Mesothelial cell of epicardium (in vitro differentiated cells): ENCODE data around the gene ZBTB44. TPM values are rescaled to one million over a fixed set of nuclear protein-coding genes. Genes with fewer than 3 reads are reported as not detected.
"Not testable (repeated sequence)": the region's sequence is repeated elsewhere in the genome, so short reads cannot be mapped to it uniquely, and the experiment has no call there.

Source experiments
- DNase-seq, 2 experiments: peaks; one replicate each; pipeline ENCODE4 v3.0.0; 2021; ENCODE audit warnings: low spot score in 2 of 2; ENCODE audit not compliant: unreplicated experiment in 2 of 2
- H3K27ac Mint-ChIP-seq: 2 replicates; pipeline ENCODE4 v1.8.0; 2021; ENCODE audit warnings: mixed read lengths
- H3K27me3 Mint-ChIP-seq: 2 replicates; pipeline ENCODE4 v1.8.0; 2021; ENCODE audit warnings: low read depth, mixed read lengths
- H3K36me3 Mint-ChIP-seq: 2 replicates; pipeline ENCODE4 v1.8.0; 2021; ENCODE audit warnings: mixed read lengths
- H3K4me1 Mint-ChIP-seq: 2 replicates; pipeline ENCODE4 v1.8.0; 2021; ENCODE audit warnings: mixed read lengths
- H3K4me3 Mint-ChIP-seq: 2 replicates; pipeline ENCODE4 v1.8.0; 2021; ENCODE audit warnings: mild to moderate bottlenecking, moderate library complexity, mixed read lengths
- H3K9me3 Mint-ChIP-seq: 2 replicates; pipeline ENCODE4 v1.8.0; 2021; ENCODE audit warnings: mixed read lengths
- CTCF ChIP-seq: fragments of 200-600 bp; sonication (generic); IDR thresholded peaks from one replicate; pipeline ENCODE4 v1.5.0; 2021; ENCODE audit warnings: antibody characterized with exemption; ENCODE audit not compliant: unreplicated experiment
- total RNA-seq: library from RNA; stranded (reverse); gene quantifications from 3 replicates; pipeline ENCODE4 v1.2.1, GENCODE V29; 2021

ZBTB44 gene
- total RNA-seq, 1 donor from 2014 or later = 58.8 TPM

DNA sequence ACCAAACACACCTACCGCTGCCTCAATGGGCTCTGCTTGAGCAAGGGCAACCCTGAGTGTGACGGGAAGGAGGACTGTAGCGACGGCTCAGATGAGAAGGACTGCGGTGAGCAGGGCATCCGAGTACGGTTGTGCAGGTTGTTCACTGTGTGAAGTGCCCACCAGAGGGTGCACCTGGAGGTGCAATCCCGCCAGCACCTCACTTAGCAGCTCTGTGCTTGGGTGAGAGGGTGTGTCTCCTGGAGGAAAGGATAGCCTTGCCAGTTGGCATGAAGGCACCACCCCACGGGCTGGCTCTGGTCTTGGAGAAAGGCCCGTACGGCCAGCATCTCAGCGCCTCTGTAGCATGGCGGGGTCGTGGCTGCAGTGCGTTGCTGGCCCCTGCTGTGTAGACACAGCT lies 115.8 kb downstream of the ZBTB44 start:
- no peak for DNase-seq
- Mint-ChIP-seq H3K27me3 (no peaks in the 10 kb centered on the region), H3K4me3 (no peak overlapping the region), H3K9me3 (peaks cover 6% of the 10 kb centered on the region), H3K36me3 (peaks cover 18% of the 10 kb centered on the region), H3K27ac (no peak overlapping the region), H3K4me1 (no peaks in the 10 kb centered on the region)
- no peak for TF ChIP-seq CTCF

DNA sequence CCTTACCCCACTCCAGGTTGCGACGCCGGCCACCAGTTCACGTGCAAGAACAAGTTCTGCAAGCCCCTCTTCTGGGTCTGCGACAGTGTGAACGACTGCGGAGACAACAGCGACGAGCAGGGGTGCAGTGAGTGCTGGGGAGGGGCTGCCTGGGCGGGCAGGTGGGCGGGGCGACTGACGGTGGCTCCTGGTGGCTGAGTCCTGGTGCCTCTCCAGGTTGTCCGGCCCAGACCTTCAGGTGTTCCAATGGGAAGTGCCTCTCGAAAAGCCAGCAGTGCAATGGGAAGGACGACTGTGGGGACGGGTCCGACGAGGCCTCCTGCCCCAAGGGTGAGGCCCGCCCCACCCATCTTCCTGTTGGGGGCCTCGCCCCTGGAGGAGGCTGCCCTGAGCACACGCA lies 116.4 kb downstream of the ZBTB44 start:
- no peak overlapping the region for H3K4me3 Mint-ChIP-seq
- H3K36me3 Mint-ChIP-seq = peaks cover 18% of the 10 kb centered on the region
- no peak overlapping the region for H3K27ac Mint-ChIP-seq
- H3K4me1 Mint-ChIP-seq = no peaks in the 10 kb centered on the region
- DNase-seq = no peak
- H3K27me3 Mint-ChIP-seq = no peaks in the 10 kb centered on the region
- H3K9me3 Mint-ChIP-seq = peaks cover 6% of the 10 kb centered on the region
- TF ChIP-seq CTCF = no peak

DNA sequence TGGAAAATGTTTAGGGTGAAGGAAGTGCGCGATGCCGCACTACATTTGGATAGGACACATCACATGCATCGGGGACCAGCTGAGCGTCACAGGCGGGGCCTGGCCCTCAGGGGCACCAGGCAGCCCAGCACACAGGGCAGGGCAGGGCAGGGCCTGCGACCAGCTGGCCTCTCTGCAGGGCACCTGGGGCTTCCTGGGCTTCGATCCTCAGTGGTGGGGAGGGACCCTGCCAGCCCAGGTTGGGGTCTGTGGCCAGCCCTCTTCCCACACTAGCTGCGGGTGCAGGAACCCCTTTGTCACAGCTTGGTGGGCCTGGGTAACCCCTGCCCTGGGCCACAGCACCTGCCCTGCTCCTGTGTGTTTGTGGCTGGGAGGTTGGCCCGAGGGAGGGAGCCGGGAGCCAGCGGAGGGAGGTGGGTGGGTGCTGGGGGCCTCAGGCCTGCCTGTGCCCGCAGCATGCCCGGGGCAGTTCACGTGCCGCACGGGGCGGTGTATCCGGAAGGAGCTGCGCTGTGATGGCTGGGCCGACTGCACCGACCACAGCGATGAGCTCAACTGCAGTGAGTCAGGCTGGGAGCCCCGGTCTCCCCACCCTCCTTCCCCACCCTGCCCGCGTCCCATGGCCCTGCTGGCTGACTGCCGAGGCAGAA lies 117.2 kb downstream of the ZBTB44 start:
- no peak for TF ChIP-seq CTCF
- Mint-ChIP-seq H3K27me3 (no peaks in the 10 kb centered on the region), H3K4me3 (no peak overlapping the region), H3K27ac (no peak overlapping the region), H3K4me1 (no peaks in the 10 kb centered on the region), H3K36me3 (peaks cover 18% of the 10 kb centered on the region), H3K9me3 (peaks cover 6% of the 10 kb centered on the region)
- no peak for DNase-seq

GRCh38 chr11:130194241-130195023 lies 120.3 kb downstream of the ZBTB44 start:
- Mint-ChIP-seq H3K4me1 (no peaks in the 10 kb centered on the region), H3K27ac (no peak overlapping the region), H3K36me3 (peaks cover 10% of the 10 kb centered on the region), H3K9me3 (no peaks in the 10 kb centered on the region), H3K27me3 (no peaks in the 10 kb centered on the region), H3K4me3 (no peak overlapping the region)
- TF ChIP-seq CTCF = no peak
- DNase-seq = no peak

DNA sequence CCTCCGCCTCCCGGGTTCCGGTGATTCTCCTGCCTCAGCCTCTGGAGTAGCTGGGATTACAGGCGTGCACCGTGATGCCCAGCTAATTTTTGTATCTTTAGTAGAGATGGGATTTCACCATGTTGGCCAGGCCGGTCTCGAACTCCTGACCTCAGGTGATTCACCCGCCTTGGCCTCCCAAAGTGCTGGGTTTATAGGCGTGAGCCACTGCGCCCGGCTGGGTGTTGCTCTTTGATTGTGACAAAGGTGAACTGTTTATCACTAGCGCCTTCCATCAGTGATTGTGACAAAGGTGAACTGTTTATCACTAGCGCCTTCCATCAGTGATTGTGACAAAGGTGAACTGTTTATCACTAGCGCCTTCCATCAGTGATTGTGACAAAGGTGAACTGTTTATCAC lies 121.2 kb downstream of the ZBTB44 start:
- H3K4me1 Mint-ChIP-seq, H3K9me3 Mint-ChIP-seq, H3K27ac Mint-ChIP-seq, H3K4me3 Mint-ChIP-seq, H3K27me3 Mint-ChIP-seq, DNase-seq, H3K36me3 Mint-ChIP-seq: not testable (repeated sequence)

DNA sequence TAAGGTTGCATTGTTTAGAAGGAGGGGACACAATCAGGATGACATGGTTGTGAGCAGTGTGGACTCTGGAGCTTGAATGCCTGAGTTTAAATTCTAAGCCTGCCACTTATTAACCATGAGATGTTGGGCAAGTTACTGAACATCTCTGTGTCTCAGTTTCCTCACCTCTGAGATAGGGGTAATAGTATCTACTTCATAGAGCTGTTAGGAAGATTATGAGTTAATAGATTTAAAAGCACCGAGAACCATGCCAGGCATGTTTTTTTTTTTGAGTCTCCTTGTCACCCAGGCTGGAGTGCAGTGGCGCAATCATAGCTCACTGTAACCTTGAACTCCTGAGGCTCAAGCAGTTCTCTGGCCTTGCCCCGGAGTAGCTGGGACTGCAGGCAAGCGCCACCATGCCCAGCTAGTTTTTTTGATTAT lies 121.9 kb downstream of the ZBTB44 start:
- no peak for DNase-seq
- Mint-ChIP-seq H3K27ac (no peak overlapping the region), H3K4me3 (no peak overlapping the region), H3K4me1 (no peaks in the 10 kb centered on the region), H3K27me3 (no peaks in the 10 kb centered on the region), H3K36me3 (peaks cover 7% of the 10 kb centered on the region), H3K9me3 (no peaks in the 10 kb centered on the region)
- no peak for TF ChIP-seq CTCF
